Activated CD4-positive, alpha-beta T cell treated with anti-CD3 and anti-CD28 coated beads, Interleukin-2, amount 10 ng/mL, durations not matched to agents 7 days and 5 days (primary cell): ENCODE data around the gene CD274. TPM values are rescaled to one million over a fixed set of nuclear protein-coding genes. Genes with fewer than 3 reads are reported as not detected.
A peak's percentile ranks its signal among the peaks of the same experiment; 100 is the strongest.

Experiments used
- CTCF ChIA-PET: fragments of 350-600 bp; sonication (Branson Sonifier 250); formaldehyde crosslinking; loops from one replicate; lab custom pipeline; 2021; ENCODE audit warnings: antibody characterized with exemption; lab: Charles Lee
- POLR2A ChIA-PET: fragments of 350-600 bp; sonication (Branson Sonifier 250); formaldehyde crosslinking; loops from one replicate; lab custom pipeline; 2021; ENCODE audit warnings: antibody characterized with exemption; lab: Charles Lee
- DNase-seq: peaks from one replicate; pipeline ENCODE4 v3.0.0-alpha.2; 2020
- H3K27ac Mint-ChIP-seq: one replicate; pipeline ENCODE4 v1.8.0; 2021; ENCODE audit warnings: mild to moderate bottlenecking, moderate library complexity, mixed read lengths
- H3K27me3 Mint-ChIP-seq: one replicate; pipeline ENCODE4 v1.8.0; 2021; ENCODE audit warnings: mixed read lengths
- H3K36me3 Mint-ChIP-seq: one replicate; pipeline ENCODE4 v1.8.0; 2021; ENCODE audit warnings: low read depth, mixed read lengths
- H3K4me1 Mint-ChIP-seq: one replicate; pipeline ENCODE4 v1.8.0; 2021; ENCODE audit warnings: mixed read lengths
- H3K4me3 Mint-ChIP-seq: one replicate; pipeline ENCODE4 v1.8.0; 2021; ENCODE audit warnings: mild to moderate bottlenecking, moderate library complexity, mixed read lengths
- H3K9me3 Mint-ChIP-seq: one replicate; pipeline ENCODE4 v1.8.0; 2021; ENCODE audit warnings: mixed read lengths
- total RNA-seq, 2 experiments: library from RNA; stranded (reverse); gene quantifications; one replicate each; pipeline ENCODE4 v1.2.3, GENCODE V29; 2021

Gene CD274
- total RNA-seq, 2 experiments from 2014 or later = 10.5 to 10.7 TPM

DNA sequence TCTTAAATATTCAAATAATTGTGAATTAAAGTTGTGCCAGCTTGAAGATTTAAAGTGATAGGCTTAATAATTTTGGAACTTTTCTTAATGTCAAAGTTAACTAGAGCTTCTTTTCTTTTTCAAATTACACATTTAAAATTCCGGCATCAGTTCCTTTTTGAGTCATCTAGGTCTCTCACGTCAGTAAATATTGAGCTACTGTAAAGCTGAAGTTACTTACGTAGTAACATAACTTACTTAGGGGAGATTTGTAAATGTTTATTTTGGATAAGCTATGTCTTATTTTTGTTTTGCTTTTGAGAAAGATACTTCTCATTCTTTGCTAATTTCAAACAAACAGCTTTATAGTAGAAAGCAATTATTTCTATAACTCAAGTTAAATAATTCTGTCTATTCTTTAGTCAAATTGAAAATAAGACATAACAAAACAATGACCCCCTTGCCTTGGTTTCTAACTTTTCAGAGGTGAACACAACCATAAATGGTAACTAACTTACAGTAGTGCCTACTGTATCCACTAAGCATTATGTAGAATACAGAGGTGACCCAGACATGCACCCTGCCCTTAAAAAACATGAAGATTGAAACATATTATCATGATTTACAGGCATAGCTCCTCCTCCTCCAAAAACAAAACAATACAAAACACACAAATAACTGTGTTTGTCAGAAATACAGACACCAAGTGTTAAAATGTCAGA is 29.8 kb downstream of the CD274 start:
- no peaks in the 10 kb centered on the region for H3K27me3 Mint-ChIP-seq
- CTCF ChIA-PET = interaction anchor here (0.8 to 1.4 kb wide), 4 partner anchors 10 to 69 kb away, joined by 3 to 4 read pairs (median 4); no protein-coding TSS in a partner anchor
- DNase-seq = no peak
- H3K4me1 Mint-ChIP-seq = peaks cover 5% of the 10 kb centered on the region
- no peak overlapping the region for H3K27ac Mint-ChIP-seq
- H3K4me3 Mint-ChIP-seq = no peak overlapping the region
- POLR2A ChIA-PET = interaction anchor here (0.6 kb wide), 1 partner anchor 222 kb away, joined by 4 read pairs; no protein-coding TSS in a partner anchor
- peaks cover 12% of the 10 kb centered on the region for H3K9me3 Mint-ChIP-seq
- H3K36me3 Mint-ChIP-seq = no peaks in the 10 kb centered on the region

DNA sequence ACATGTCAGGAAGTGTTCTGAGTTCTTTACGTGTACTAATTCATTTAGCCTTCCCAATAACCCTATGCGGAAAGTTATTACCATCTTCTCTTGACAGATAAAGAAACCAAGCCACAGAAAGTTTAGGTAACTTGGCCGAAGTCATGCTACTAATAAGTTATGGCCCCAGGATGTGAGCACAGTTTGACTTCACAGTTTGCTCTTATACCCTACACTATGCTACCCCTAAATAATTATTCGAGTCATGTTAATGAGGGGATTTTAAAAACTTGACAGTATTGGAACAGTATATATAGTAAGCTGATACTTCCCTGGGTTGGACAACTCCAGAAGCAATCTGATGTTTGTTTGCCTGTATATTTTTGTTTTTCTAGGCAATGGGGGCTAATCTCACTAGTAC is 30.6 kb downstream of the CD274 start:
- peaks cover 5% of the 10 kb centered on the region for H3K4me1 Mint-ChIP-seq
- no peak overlapping the region for H3K27ac Mint-ChIP-seq
- ChIA-PET CTCF (interaction anchor here (0.8 to 1.4 kb wide), 3 partner anchors 12 to 68 kb away, joined by 3 to 4 read pairs (median 3); no protein-coding TSS in a partner anchor), POLR2A (interaction anchor here (0.6 kb wide), 1 partner anchor 223 kb away, joined by 4 read pairs; no protein-coding TSS in a partner anchor)
- peaks cover 9% of the 10 kb centered on the region for H3K9me3 Mint-ChIP-seq
- H3K4me3 Mint-ChIP-seq = no peak overlapping the region
- H3K27me3 Mint-ChIP-seq = no peaks in the 10 kb centered on the region
- no peak for DNase-seq
- no peaks in the 10 kb centered on the region for H3K36me3 Mint-ChIP-seq

DNA sequence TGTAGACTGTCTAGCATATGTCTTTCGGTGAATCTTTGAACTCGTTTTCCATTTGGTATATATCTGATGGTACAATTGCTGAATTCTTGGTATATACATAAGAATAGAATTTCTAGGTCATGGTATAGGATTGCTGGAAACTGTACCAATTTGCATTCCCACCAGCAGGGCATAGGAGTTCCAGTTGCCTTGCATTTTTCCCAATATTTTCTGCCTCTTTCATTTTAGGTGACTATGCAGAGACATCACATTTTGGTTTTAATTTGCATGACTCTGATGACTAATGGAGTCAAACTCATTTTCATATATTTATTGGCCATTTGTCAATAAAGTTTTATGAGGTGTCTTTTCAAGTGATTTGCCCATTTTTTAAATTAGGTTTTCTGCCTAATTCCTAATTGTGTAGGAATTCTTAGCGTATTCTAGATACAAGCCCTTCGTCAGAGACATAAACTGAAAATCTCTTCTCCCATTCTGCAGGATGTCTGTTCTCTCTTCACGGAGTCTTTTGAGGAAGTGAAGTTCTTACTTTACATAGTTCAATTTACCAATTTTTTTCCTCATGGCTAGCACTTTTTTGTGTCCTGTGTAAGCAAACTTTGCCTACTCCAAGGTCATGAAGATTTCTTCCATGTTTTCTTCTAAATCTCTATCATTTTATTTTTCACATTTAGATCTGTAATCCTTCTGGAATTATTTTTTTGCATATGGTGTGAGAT is 31.1 kb downstream of the CD274 start:
- CTCF ChIA-PET = interaction anchor here (1.5 kb wide), 1 partner anchor 31 kb away, joined by 3 read pairs; no protein-coding TSS in a partner anchor
- POLR2A ChIA-PET = no interaction called here
- DNase-seq = no peak
- no peaks in the 10 kb centered on the region for H3K27me3 Mint-ChIP-seq
- no peak overlapping the region for H3K4me3 Mint-ChIP-seq
- peaks cover 5% of the 10 kb centered on the region for H3K4me1 Mint-ChIP-seq
- no peaks in the 10 kb centered on the region for H3K36me3 Mint-ChIP-seq
- no peak overlapping the region for H3K27ac Mint-ChIP-seq
- peaks cover 4% of the 10 kb centered on the region for H3K9me3 Mint-ChIP-seq

DNA sequence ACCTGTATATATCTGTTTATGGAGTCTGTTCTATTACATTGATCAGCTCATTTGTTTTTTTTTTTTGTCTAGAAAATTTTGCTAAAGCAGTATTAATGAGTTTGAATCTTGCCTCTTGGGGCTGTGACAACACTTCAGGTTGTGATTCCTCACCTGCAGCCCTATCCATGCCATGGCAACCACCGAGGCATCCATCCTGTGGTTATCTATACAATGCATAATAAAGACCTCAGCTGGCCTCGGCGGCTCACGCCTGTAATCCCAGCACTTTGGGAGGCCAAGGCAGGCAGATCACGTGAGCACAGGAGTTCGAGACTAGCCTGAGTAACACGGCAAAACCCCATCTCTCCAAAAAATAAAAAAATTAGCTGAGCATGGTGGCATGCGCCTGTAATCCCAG is 31.9 kb downstream of the CD274 start:
- Mint-ChIP-seq H3K27ac (no peak overlapping the region), H3K27me3 (no peaks in the 10 kb centered on the region), H3K9me3 (peaks cover 4% of the 10 kb centered on the region), H3K36me3 (no peaks in the 10 kb centered on the region), H3K4me3 (no peak overlapping the region), H3K4me1 (peaks cover 5% of the 10 kb centered on the region)
- DNase-seq = no peak
- CTCF ChIA-PET = interaction anchor here (1.5 kb wide), 1 partner anchor 30 kb away, joined by 3 read pairs; no protein-coding TSS in a partner anchor
- POLR2A ChIA-PET = no interaction called here

DNA sequence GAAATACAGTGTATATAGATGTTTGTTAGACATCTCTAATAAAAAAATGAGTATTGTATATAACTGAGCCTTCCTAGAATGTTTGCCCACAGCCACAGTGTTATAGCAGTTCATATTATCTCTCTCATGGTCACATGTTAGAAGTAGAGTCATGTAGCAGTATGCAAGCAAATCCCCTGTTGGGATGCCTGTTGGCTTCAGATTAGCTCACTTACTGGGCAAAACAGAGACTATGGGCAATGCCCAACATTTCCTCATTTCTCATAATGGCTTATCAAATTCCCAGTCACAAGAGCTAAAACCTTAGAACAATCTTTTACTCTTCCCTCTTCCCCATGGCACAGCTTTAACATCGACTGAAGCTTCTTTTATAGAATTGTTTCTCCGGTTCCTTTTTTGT is 33.0 kb downstream of the CD274 start:
- H3K27ac Mint-ChIP-seq = no peak overlapping the region
- H3K4me3 Mint-ChIP-seq = no peak overlapping the region
- H3K4me1 Mint-ChIP-seq = peaks cover 5% of the 10 kb centered on the region
- H3K36me3 Mint-ChIP-seq = no peaks in the 10 kb centered on the region
- no peaks in the 10 kb centered on the region for H3K27me3 Mint-ChIP-seq
- ChIA-PET POLR2A (no interaction called here), CTCF (interaction anchor here (0.6 to 1.5 kb wide), 3 partner anchors 29 to 449 kb away, joined by 3 read pairs; no protein-coding TSS in a partner anchor)
- DNase-seq = no peak
- peaks cover 3% of the 10 kb centered on the region for H3K9me3 Mint-ChIP-seq

DNA sequence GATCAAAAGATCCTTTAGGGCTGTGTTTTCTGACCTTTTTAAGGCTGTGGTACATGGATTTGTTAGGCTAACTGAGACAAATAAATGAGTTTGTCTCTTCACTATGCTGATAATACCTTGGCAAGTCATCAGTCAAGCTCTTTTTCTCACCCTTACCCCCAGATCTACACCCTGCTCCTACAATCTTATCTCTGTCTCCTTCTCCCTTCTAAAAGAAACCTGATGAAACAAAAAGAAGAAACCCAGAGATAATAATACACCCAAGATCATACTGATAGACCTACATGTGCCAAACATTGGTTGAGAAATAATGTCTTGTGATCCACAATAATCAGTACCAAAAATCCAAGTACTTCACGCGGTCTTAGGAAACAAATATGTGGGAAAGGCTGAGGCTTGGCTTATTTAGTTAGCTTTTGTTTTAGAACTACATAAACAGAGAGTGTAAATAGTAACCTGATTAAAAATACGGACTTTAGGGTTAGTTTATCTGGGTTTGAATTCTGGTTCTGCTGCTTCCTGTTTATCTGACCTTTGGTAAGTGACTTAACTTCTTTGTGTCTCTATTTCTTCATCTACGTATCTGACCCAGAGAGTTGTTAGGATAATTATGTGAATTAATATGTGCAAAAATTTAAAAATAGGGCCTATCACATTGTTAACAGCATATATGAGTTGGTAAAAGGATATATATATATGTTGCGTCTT is 35.2 kb downstream of the CD274 start:
- no peaks in the 10 kb centered on the region for H3K27me3 Mint-ChIP-seq
- no peak overlapping the region for H3K27ac Mint-ChIP-seq
- ChIA-PET POLR2A (no interaction called here), CTCF (interaction anchor here (1.0 kb wide), 1 partner anchor 9 kb away, joined by 3 read pairs; no protein-coding TSS in a partner anchor)
- H3K4me1 Mint-ChIP-seq = no peaks in the 10 kb centered on the region
- no peaks in the 10 kb centered on the region for H3K36me3 Mint-ChIP-seq
- no peak for DNase-seq
- no peak overlapping the region for H3K4me3 Mint-ChIP-seq
- no peaks in the 10 kb centered on the region for H3K9me3 Mint-ChIP-seq

DNA sequence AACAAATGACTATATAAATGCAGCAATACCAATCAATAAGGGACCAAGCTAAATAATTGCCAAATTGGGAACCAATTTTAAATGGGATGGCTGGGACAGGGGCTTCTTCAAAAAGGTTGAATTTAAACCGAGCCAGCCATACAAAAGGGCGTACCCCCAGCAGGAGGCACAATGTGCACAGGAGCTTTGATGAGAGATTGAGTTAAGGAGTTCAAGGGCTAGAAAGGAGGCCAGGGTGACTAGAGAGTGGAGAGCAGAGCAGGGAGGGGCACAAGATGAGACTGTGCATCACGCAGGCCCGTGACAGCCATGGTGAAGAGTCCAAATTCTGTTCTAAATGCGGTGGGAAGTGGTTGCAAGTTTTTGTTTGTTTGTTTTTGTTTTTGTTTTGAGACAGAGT is 36.6 kb downstream of the CD274 start:
- CTCF ChIA-PET = interaction anchor here (1.0 kb wide), 1 partner anchor 9 kb away, joined by 3 read pairs; no protein-coding TSS in a partner anchor
- no peaks in the 10 kb centered on the region for H3K9me3 Mint-ChIP-seq
- no peaks in the 10 kb centered on the region for H3K27me3 Mint-ChIP-seq
- H3K4me3 Mint-ChIP-seq = no peak overlapping the region
- H3K36me3 Mint-ChIP-seq = no peaks in the 10 kb centered on the region
- no peak for DNase-seq
- POLR2A ChIA-PET = no interaction called here
- H3K4me1 Mint-ChIP-seq = no peaks in the 10 kb centered on the region
- H3K27ac Mint-ChIP-seq = no peak overlapping the region

DNA sequence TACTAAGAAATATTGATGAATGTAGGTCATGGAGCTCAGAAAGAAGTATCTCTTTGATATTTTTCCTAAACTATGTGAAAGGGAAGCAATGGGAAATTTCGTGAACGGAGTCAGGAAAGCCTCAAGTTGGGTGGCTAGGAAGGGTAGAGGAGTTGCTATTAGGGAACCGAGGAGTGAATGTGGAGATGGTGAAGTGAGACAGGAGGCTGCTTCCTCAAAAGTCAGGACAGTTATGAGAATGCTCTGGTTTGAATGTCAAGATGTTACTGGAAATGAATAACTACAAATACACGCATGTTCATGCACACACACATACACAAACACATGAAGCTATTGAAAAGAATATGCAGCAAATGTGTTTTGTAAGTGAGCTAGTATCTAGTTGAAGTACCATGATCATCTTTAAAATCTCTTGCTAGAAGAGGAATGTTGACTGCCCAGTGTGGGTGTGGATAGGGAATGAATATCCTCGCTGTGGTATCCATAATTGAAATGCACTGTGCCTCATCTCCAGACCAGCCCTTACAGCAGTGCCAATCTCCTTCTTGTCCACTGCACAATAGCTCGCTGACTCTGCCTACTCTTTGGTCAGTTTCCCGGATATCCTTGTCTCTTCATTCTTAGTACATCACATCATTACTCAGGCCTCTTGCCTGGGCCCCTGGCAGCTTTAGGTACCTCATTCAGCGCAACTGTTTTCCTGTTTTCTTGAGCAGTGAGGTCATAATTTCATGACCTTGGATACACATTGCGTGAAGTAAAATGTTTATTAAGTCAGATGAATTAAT is 38.1 kb downstream of the CD274 start:
- ChIA-PET POLR2A (no interaction called here), CTCF (interaction anchor here (1.8 kb wide), 1 partner anchor 38 kb away, joined by 4 read pairs; the partner anchor contains the start of gene CD274)
- no peak overlapping the region for H3K4me3 Mint-ChIP-seq
- H3K9me3 Mint-ChIP-seq = no peaks in the 10 kb centered on the region
- H3K4me1 Mint-ChIP-seq = peaks cover 6% of the 10 kb centered on the region
- no peaks in the 10 kb centered on the region for H3K36me3 Mint-ChIP-seq
- no peaks in the 10 kb centered on the region for H3K27me3 Mint-ChIP-seq
- DNase-seq = no peak
- H3K27ac Mint-ChIP-seq = no peak overlapping the region

DNA sequence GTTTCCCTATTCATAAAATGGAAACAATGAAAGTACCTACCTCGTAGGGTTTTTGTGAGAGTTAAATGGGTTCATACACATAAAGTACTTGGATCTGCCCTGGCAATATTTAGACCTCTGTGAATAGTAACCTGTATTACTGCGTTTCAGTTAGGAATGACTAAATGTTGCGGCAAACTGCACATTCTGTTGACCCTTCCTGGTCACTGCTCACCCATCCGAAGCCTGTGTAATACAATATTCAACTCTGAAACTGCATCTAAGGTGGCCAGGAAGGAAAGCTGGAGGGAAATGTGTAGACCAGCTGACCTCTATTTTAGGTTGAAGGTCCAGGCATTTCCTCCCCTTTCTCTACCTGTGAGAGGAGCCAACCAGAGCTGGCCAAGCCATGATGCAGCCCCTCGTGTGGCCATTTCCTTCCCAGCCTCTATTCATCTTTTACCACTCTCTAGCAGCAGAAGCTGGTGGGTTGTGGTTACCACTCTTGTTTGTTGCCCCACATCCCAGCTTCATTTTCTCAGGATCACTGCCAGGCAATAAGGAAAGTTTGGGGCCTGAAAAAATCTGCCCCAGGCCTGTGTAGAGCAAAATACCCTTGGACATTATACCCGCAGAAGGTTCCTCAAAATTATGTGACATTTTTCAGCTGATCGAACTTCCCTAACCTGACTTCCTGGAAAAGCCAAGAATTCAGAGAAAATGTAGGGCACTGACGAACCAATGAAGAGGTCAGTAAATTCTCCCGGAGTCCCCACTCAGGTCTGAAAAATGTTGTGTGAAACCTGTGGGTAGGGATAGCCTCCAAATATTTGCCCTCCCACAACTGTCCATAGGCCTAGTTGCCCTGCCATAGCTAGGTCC is 39.5 kb downstream of the CD274 start:
- H3K4me1 Mint-ChIP-seq = peaks cover 18% of the 10 kb centered on the region
- CTCF ChIA-PET = interaction anchor here (1.6 to 1.8 kb wide), 3 partner anchors 10 to 40 kb away, joined by 4 to 7 read pairs (median 4); partner anchors contain the start of genes CD274 and PDCD1LG2
- POLR2A ChIA-PET = no interaction called here

DNA sequence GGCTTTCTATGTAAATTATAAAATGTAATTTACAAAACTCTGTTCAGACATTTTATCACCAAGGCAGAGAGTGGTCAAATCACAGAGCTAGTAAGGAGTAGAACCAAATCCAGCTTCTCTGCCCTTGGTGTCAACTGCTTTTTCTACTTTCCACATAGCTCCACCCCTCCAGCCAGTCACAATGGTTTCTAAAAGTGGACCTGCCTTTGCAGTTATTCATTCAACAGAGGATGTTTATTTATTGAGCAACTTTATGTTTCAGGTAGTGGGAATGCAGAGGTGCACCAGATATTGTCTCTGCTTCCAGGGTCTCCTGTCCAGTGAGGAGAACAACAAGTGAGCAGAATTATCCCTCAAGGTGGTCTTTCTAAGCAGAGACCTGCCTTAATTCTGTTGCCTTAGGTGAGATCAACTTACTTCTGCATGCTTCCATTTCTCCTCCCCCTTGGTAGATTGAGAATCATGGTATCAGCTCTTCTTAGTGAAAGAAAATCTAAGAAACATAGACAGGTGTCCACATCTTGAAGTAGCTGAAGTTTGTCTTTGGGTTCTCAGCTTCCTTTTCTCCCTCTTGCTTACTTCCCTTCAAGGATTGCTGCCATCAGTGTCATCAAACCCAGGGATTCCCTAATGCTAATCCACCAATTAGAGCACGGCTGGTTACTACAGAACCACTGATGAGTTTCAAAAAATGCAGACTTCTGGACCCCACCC is 42.8 kb downstream of the CD274 start:
- H3K27me3 Mint-ChIP-seq = no peaks in the 10 kb centered on the region
- peak overlapping the region; percentile 54 for H3K27ac Mint-ChIP-seq
- peaks cover 2% of the 10 kb centered on the region for H3K9me3 Mint-ChIP-seq
- H3K4me1 Mint-ChIP-seq = peaks cover 18% of the 10 kb centered on the region
- H3K4me3 Mint-ChIP-seq = no peak overlapping the region
- H3K36me3 Mint-ChIP-seq = peaks cover 3% of the 10 kb centered on the region
- POLR2A ChIA-PET = no interaction called here
- no peak for DNase-seq
- CTCF ChIA-PET = interaction anchor here (1.1 to 1.7 kb wide), 7 partner anchors 15 to 107 kb away, joined by 3 to 7 read pairs (median 5); partner anchors contain the start of gene CD274

More for the DNA sequence above, 39.5 kb downstream of the CD274 start:
- DNase-seq = no peak
- no peak overlapping the region for H3K4me3 Mint-ChIP-seq
- H3K9me3 Mint-ChIP-seq = peaks cover 2% of the 10 kb centered on the region
- peaks cover 3% of the 10 kb centered on the region for H3K36me3 Mint-ChIP-seq
- no peak overlapping the region for H3K27ac Mint-ChIP-seq
- no peaks in the 10 kb centered on the region for H3K27me3 Mint-ChIP-seq
